DND-41 (cell line): Measurements from ENCODE around the gene DGKI.

ENCODE experiments used
- ATAC-seq: fragments of 200-7000 bp; cut with Tn5 transposase; 3 replicates; pipeline ENCODE4 v1.9.1; 2021; ENCODE audit warnings: low read depth; ENCODE audit not compliant: insufficient read depth
- DNase-seq: peaks from one replicate; pipeline ENCODE4 v3.0.0-alpha.2; 2020
- H2AFZ ChIP-seq: 2 replicates; pipeline ENCODE4 v1.6.0; 2012; ENCODE audit warnings: low read depth, low read length
- H3K27ac ChIP-seq: 2 replicates; pipeline ENCODE4 v1.5.1; 2012; ENCODE audit warnings: low read length, inconsistent platforms
- H3K27me3 ChIP-seq: fragments of 200-600 bp; sonication (generic); 2 replicates; pipeline ENCODE4 v1.6.0; 2012; ENCODE audit warnings: low read length, mild to moderate bottlenecking, inconsistent platforms; ENCODE audit not compliant: insufficient read depth, poor library complexity
- H3K36me3 ChIP-seq: 2 replicates; pipeline ENCODE4 v1.5.1; 2012; ENCODE audit warnings: low read length, inconsistent platforms; ENCODE audit not compliant: insufficient read depth
- H3K4me1 ChIP-seq: 2 replicates; pipeline ENCODE4 v1.5.1; 2012; ENCODE audit warnings: mild to moderate bottlenecking, low read length; ENCODE audit not compliant: insufficient read depth
- H3K4me2 ChIP-seq: 2 replicates; pipeline ENCODE4 v1.6.0; 2012; ENCODE audit warnings: mild to moderate bottlenecking, moderate library complexity, low read length, inconsistent platforms; ENCODE audit not compliant: insufficient read depth
- H3K4me3 ChIP-seq, 2 experiments: fragments of 200-600 bp in 1 of 2; shearing (Covaris generic) in 1 of 2; 2 replicates each; pipeline ENCODE4 v1.5.1; 2012 to 2016; ENCODE audit warnings: inconsistent platforms in 2 of 2, low read length in 2 of 2, mild to moderate bottlenecking in 2 of 2, low read depth in 1 of 2, moderate library complexity in 1 of 2
- H3K79me2 ChIP-seq: 2 replicates; pipeline ENCODE4 v1.6.0; 2012; ENCODE audit warnings: low read length, inconsistent platforms; ENCODE audit not compliant: insufficient read depth
- H3K9ac ChIP-seq: 2 replicates; pipeline ENCODE4 v1.6.0; 2012; ENCODE audit warnings: low read depth, mild to moderate bottlenecking, inconsistent platforms, low read length, moderate library complexity
- H3K9me3 ChIP-seq: 2 replicates; pipeline ENCODE4 v1.5.1; 2012; ENCODE audit warnings: low read length, moderate library complexity, mild to moderate bottlenecking, inconsistent platforms; ENCODE audit not compliant: insufficient read depth, severe bottlenecking
- H4K20me1 ChIP-seq: 2 replicates; pipeline ENCODE4 v1.6.0; 2012; ENCODE audit warnings: low read length; ENCODE audit not compliant: insufficient read depth
- EZH2 ChIP-seq: IDR thresholded peaks from 3 replicates; pipeline ENCODE4 v1.6.1; 2012; ENCODE audit warnings: borderline replicate concordance, low read depth, mild to moderate bottlenecking, moderate library complexity, low read length, inconsistent platforms; ENCODE audit not compliant: severe bottlenecking
- TF ChIP-seq, protein P1 (sequence below): IDR thresholded peaks from 2 replicates; pipeline ENCODE4 v1.5.1; 2012; ENCODE audit warnings: borderline replicate concordance, low read length, moderate library complexity, mild to moderate bottlenecking; ENCODE audit not compliant: poor library complexity, severe bottlenecking; ENCODE audit errors: extremely low read depth

The DGKI gene

DNA sequence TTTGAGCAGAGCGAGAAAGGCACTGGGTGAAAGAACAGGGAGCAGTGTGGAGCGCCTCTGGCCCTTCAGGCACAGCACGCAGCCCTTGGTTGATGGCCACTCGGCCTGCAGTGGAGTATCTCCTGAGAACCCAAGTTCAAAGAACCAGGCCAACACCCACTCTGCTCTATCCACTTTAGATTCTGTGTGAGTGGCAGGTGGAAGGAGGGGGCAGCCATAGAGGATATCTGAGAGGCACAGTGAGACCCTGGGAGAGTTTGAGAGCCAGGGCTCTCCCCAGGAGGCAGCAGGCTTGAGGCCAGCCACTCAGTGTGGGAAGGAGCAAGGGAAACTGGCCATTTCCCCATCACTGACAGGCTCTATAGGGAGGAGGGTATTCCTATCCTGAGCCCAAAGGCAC, 450.7 kb downstream of the DGKI start:
- Histone ChIP-seq H3K4me3 (no peak overlapping the region), H3K4me1 (no peaks in the 10 kb centered on the region), H3K9ac (no peak overlapping the region), H3K27ac (no peak overlapping the region), H3K9me3 (no peaks in the 10 kb centered on the region), H3K36me3 (no peaks in the 10 kb centered on the region), H2AFZ (no peak overlapping the region), H3K79me2 (no peaks in the 10 kb centered on the region), H3K27me3 (no peaks in the 10 kb centered on the region), H4K20me1 (no peaks in the 10 kb centered on the region), H3K4me2 (no peak overlapping the region)
- no peak for ATAC-seq
- DNase-seq: no peak
- TF ChIP-seq, protein P1, sequence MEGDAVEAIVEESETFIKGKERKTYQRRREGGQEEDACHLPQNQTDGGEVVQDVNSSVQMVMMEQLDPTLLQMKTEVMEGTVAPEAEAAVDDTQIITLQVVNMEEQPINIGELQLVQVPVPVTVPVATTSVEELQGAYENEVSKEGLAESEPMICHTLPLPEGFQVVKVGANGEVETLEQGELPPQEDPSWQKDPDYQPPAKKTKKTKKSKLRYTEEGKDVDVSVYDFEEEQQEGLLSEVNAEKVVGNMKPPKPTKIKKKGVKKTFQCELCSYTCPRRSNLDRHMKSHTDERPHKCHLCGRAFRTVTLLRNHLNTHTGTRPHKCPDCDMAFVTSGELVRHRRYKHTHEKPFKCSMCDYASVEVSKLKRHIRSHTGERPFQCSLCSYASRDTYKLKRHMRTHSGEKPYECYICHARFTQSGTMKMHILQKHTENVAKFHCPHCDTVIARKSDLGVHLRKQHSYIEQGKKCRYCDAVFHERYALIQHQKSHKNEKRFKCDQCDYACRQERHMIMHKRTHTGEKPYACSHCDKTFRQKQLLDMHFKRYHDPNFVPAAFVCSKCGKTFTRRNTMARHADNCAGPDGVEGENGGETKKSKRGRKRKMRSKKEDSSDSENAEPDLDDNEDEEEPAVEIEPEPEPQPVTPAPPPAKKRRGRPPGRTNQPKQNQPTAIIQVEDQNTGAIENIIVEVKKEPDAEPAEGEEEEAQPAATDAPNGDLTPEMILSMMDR: no peak
- no peak for TF ChIP-seq EZH2

DNA sequence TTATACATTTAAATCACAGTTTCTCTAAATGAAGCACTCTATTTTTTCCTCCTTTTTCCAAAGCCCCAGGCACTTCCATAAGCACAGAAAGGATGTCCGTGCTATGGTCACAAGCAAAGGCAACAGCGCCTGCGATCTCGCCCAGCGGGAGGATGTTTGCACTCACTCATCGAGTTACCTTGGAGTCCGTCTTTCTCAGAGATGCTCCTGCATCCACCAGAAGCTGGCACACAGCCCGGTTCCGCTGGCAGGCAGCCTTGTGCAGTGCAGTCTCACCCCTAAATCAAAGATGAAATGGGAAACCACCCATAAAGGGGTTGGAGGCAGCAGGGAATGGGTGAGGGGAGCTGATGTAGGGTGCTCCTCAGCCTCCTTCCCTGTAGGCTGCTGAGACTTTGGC, 451.4 kb downstream of the DGKI start:
- no peak overlapping the region for H3K4me2 ChIP-seq
- H3K9ac ChIP-seq: no peak overlapping the region
- H4K20me1 ChIP-seq: no peaks in the 10 kb centered on the region
- ATAC-seq (no peak), DNase-seq (no peak)
- no peak overlapping the region for H3K4me3 ChIP-seq
- TF ChIP-seq EZH2: no peak
- TF ChIP-seq, protein P1: no peak
- H3K27ac ChIP-seq: no peak overlapping the region
- no peaks in the 10 kb centered on the region for H3K9me3 ChIP-seq
- H3K4me1 ChIP-seq: no peaks in the 10 kb centered on the region
- no peaks in the 10 kb centered on the region for H3K36me3 ChIP-seq
- H3K79me2 ChIP-seq: no peaks in the 10 kb centered on the region
- H3K27me3 ChIP-seq: no peaks in the 10 kb centered on the region
- no peak overlapping the region for H2AFZ ChIP-seq

DNA sequence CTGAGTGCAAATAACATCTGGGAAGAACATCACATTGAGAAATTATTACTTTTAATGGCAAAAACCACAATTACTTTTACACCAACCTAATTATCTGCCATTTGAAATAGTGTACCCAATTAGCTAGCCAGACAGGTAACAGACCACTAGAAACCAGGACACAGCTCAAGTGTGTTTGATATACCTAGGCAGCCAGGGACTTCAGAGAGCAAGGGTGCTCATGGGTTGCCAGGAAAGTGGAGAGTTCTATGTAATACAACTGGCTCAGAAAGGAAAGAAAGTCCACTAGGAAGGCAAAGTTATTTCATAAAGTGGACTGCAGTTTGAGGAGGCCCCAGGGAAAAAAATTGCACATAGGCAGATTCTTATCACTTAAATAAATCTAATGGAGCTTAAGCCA, 453.2 kb downstream of the DGKI start:
- no peak for DNase-seq
- no peak overlapping the region for H3K4me3 ChIP-seq
- H3K27ac ChIP-seq: no peak overlapping the region
- H2AFZ ChIP-seq: no peak overlapping the region
- no peak overlapping the region for H3K4me2 ChIP-seq
- no peaks in the 10 kb centered on the region for H3K27me3 ChIP-seq
- no peaks in the 10 kb centered on the region for H3K9me3 ChIP-seq
- H3K79me2 ChIP-seq: no peaks in the 10 kb centered on the region
- no peaks in the 10 kb centered on the region for H3K36me3 ChIP-seq
- no peak for TF ChIP-seq EZH2
- TF ChIP-seq, protein P1: no peak
- no peaks in the 10 kb centered on the region for H4K20me1 ChIP-seq
- no peak overlapping the region for H3K9ac ChIP-seq
- no peaks in the 10 kb centered on the region for H3K4me1 ChIP-seq
- ATAC-seq: no peak

DNA sequence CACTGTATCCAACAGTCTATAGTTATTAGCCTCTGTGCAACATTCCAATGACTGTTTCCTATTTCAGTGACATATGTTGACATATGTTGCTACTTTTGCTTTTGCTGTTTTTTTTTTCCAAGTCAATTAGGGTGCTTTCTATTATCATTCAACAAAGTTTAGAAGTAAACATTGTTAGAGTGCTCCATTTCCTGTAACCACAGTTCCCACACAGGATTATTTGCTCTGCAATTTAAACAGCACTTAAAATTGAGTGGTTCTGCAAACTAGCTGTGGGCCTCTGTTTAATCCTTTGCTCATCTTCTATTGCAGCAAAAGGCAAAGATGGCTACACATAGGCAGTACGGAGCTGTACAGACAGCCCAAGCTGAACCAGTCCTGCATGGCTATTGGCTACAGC, 456.7 kb downstream of the DGKI start:
- Histone ChIP-seq H3K4me3 (no peak overlapping the region), H3K27ac (no peak overlapping the region), H3K9ac (no peak overlapping the region), H3K79me2 (no peaks in the 10 kb centered on the region), H4K20me1 (no peaks in the 10 kb centered on the region), H3K27me3 (no peaks in the 10 kb centered on the region), H2AFZ (0 out of 2 replicates have a peak overlapping the region, but pooled peaks have one; percentile 16), H3K9me3 (no peaks in the 10 kb centered on the region), H3K36me3 (no peaks in the 10 kb centered on the region), H3K4me2 (no peak overlapping the region), H3K4me1 (no peaks in the 10 kb centered on the region)
- ATAC-seq: no peak
- no peak for DNase-seq
- no peak for TF ChIP-seq EZH2
- TF ChIP-seq, protein P1: no peak
